Measurements from ENCODE around the gene PMM1.

- TF ChIP-seq CTCF (IDR thresholded peaks at IDR 0.05; ENCODE audit: insufficient read depth, low read length) (no peak), POLR2AphosphoS5 (IDR thresholded peaks at IDR 0.05; ENCODE audit: low read depth) (no peak), GABPA (IDR thresholded peaks at IDR 0.05; ENCODE audit: low read depth) (no peak)
These were observed 33.1 kb downstream of the PMM1 start for GRCh38 chr22:41556561-41556960.
